ENCODE data around the gene SRGAP2.
"Not testable (repeated sequence)": the region's sequence is repeated elsewhere in the genome, so short reads cannot be mapped to it uniquely, and the experiment has no call there.

Gene SRGAP2

DNA sequence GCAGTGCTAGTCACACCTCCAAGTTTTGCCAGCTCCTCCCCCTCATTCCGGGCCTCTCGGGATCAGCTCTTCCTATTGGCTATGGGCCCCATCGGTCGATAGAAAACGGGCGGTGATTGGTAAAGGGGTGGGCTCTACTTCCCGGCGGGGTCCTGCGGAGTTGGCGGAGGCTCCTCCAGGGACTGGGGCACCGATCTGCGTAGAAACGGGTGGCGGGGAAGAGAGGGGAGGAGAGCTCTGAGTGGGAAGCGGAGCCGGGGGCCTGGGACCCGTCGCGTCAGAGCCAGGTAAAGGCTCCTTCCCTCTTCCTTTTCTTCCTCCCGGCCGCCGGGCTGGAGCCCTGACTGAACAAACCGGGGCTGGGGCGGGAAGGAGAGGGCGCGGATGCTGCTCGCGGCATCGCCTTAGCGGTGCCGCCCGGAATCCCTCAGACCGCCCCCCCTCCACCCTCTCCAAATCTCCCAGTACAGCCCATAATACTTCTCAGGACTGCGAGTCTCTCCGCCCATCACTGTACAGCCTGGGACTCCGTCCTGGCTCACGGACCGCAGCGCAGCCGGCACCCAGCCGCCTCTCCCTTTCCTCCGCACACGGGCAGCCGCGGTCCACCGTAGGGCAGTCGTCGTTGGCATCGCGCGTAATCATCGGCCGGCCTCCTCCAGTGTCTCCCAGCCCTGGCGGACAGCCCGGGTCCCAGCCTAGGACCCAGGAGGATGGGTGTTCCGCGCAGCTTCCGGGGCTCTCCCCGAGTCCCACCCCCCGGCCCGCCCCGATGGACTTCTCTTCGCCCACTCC, at the start of gene SRGAP2:
Gene SRGAP2 (plus strand): TSS at position 178 of the 795 bp plus-strand sequence. CDS start 2,430 bp downstream, outside the sequence.
- DNase-seq, result peak; percentile 68

- not testable (repeated sequence) for DNase-seq
These were observed 35.9 kb upstream of the SRGAP2 start for GRCh38 chr1:206167350-206168029.

DNA sequence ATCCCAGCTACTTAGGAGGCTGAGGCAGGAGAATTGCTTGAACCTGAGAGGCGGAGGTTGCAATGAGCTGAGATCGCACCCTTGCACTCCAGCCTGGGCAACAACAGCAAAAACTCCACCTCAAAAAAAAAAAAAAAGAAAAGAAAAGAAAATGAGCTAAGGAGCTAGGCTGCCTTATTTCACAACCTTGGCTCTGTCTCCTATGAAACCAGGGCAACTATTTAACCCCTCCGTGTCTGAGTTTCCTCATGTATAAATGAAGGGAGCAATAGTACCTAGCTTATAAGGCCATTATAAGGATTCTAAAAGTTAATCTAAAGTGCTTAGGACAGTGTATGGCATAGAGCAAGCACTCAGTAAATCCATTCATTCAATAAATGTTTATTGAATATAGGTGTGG, 33.5 kb upstream of the SRGAP2 start:
- not testable (repeated sequence) for DNase-seq

GRCh38 chr1:206173110-206173719, 30.1 kb upstream of the SRGAP2 start:
- not testable (repeated sequence) for DNase-seq

- DNase-seq, result peak; percentile 23
These were observed 29.0 kb upstream of the SRGAP2 start for GRCh38 chr1:206174182-206174868.

- not testable (repeated sequence) for DNase-seq
These were observed 27.8 kb upstream of the SRGAP2 start for GRCh38 chr1:206175459-206176113.

GRCh38 chr1:206176114-206176502, 27.2 kb upstream of the SRGAP2 start:
- DNase-seq, result not testable (repeated sequence)

DNA sequence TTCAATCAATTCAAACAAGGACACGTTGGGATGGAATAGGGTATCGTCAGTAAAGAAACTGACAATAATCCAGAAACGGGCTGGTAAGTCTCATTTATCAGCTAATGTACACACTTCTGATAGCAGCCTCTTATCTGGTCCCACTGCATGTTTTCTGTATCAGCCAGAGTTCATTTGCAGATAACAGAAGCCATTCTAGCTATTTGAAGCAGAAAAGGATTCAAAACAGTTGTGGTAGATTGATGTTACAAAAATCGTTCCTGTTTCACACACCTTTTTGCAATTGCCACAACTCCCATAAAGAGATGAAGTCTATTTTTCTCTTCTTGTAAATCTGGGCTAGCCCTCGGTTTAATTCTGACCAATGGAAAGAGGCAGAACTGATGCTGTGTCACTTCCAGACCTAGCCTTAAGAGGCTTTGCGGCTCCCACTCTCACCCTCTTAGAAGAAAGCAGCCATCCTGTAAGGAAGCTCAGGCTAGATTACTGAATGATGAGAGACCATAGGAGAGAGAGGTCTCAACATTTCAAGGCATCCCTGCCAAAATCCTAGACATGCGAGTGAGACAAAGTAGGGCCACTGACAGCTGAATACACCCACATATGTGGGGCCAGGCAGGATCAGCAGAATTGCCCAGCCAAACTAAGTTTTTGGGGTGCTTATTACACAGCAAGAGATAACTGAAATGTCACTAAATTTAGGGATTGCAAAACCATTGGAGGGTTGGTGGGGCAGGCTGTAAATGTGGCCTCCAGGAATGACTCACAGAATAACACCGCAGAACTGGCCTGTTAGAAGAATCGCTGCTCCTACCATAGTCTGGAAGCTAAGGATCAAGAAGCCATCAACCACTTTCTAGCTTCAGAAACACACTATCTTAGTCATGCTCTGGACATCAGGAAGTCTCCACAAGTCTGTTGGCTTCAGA, 25.0 kb upstream of the SRGAP2 start:
- not testable (repeated sequence) for DNase-seq

GRCh38 chr1:206179666-206180065, 23.7 kb upstream of the SRGAP2 start:
- DNase-seq, result not testable (repeated sequence)

- DNase-seq, result not testable (repeated sequence)
These were observed 20.7 kb upstream of the SRGAP2 start for GRCh38 chr1:206182368-206183317.

- DNase-seq, result not testable (repeated sequence)
These were observed 19.6 kb upstream of the SRGAP2 start for GRCh38 chr1:206183788-206184187.

DNA sequence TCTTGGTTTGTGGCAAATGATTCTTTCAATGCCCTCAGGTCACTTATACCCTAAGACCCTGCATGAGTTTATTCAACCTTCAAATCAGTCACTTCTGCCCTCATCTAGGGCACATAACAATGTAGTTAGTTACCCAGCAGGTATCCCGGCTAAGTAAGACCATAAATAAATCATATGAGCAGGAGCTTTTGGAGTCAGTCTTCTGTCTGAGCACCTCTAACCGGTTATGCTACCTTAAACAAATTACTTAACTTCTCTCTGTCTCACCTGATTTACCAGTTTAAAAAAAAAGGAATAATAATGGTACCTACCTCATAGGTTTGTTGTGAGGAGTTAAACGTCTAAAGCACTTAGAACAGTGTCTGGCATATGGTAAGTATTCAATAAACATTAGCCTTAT, 17.6 kb upstream of the SRGAP2 start:
- not testable (repeated sequence) for DNase-seq

DNA sequence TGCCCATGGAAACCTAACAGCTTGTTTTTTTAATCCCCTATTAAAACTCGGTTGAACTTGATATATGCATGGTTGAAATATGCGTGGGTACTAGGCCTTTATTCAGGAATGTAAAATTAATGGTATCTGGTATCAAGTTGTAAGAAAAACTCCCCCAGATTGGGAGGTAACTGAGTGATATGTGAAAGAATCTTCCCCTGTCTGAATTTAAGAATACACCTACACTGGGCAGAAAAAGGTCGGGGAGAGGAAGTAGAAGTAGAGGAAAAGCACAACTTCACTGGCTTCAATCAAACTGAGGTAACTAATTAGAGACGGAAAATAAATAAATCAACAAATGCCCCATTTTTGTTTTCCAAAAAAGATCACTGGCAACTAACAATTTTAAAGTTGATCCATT, 16.5 kb upstream of the SRGAP2 start:
- DNase-seq, result not testable (repeated sequence)

DNA sequence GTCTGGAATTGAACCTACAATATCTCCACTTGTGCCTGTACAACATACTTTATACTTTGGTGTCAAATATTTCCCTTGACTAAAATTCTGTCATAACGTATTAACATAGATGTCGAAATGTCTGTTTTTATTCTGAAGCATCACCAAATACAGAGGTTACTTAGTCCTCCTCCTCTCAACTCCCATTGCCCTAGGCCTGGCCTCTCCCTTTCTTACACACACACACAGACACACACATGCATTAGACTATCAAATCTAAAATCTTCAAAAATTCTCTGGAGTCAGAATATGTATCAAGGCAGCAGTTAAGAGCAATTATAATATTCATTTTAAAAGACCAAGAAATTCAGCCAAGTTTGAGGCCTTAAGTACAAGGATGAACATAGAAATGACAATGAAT, 8.2 kb upstream of the SRGAP2 start:
- not testable (repeated sequence) for DNase-seq

DNA sequence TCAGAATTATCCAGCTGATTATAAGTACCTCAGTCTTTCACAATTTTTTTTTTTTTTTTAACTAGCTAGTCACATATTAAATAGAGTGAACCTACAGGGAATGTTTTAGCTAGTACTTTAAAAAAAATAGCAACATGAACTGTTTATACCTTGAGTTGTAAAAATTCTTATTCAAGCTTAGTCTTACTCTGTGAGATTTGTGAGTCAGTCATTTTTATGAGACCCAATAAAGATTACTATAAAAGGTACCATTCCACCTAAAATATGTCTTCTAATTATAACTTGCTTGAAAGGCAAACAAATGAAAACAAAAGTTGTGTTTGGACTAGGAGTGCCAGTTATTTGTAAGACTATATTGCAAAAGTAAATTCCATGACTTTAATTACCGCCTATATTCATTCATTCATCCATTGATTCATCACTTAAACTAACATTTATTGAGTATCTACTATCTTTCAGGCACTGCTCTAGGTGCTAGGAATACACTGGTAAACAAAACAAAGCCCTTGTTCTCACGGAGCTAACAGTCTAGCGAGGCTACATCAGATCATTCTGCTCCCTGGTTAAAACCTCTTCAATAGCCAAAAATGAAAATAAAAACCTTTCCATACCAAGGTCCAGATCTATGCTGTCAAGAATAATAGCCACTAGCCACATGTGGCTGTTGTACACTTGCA, 6.5 kb upstream of the SRGAP2 start:
- DNase-seq, result peak; percentile 40

GRCh38 chr1:206202789-206203363, 465 bp upstream of the SRGAP2 start, which contains the start of gene FAM72A:
Gene FAM72A, minus strand, starts transcription at chr1:206202839. Its CDS starts 814 bp downstream, at chr1:206202025.
- peak; percentile 99 for DNase-seq

DNA sequence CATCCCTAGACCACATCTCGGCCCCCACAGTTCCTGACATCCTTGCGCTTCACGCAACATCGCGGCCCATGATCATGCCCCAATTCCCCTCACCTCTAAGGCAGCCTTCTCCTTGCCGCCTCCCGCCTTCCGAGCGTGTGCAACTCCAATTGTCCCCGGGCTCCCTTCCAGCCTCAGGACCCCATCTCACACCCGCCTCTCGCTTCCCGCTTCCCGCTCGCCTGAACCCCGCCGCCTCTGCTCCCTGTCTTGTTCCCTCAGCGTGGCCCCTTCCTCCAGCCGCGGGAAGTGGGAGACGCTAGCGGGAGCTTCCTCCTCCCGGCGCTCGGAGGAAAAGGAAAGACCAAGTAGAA, 794 bp downstream of the SRGAP2 start:
- DNase-seq, result not testable (repeated sequence)

DNA sequence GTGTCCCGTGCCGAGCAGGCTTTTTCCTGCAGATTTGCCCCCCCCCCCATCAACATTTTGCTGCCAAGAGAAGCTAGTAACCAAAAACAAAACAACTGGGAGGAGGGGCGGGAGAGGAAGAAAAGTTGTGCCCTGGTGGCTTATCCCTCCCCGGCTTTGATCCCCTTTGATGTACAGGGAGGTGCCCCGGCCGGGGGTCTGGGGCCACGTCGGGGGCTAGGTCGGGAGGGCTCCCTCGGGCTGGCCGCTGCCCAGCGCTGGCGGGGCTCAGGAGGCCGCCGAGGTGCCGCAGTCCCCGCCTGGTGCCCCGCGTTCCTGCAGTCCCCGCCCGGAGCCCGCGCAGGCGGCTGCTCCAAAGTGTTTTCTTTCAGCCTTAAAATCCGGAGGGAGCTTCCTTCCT, 1.5 kb downstream of the SRGAP2 start:
- not testable (repeated sequence) for DNase-seq

DNA sequence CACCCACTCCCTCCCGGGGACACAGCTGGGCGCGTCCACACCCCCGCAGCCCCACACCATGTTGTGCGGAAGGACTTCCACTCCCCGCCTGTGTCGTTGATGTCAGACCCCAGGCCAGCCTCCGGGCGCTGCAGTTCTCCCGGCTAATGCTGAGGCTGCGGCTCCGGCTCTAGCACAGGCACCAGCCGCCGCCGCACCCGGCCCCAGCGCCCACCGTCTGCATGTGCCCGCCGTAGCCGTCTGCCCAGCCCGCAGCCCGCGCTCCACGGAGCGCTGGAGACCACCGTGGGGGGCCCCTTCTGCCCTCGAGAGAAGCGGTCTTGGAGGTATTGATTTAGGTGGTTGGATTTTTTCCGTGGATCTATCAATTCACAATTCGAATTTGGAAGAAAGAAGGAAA, 2.2 kb downstream of the SRGAP2 start:
- DNase-seq, result not testable (repeated sequence)

Data from NCI-H69 (cell line).